ENCODE data around the gene RABGAP1L.

The RABGAP1L gene

DNA sequence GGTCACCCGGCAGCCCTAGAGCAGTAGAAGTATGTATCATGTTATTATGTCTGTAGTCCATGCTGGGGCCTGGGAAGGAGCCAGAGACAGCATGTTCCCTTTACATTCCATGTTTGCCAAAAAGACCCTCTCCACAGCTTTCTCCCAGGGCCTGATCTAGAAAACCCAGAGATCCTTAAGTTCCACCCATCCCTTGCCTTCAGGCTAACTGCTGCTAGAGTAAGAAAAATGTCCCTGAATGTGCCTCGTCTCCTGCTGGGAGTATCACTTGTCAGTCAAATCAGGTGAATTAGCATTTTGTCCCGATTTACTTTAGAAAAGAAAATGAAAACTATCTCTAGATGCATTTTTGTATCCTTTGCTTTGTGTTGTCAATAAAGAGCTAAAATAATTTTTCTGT, 877.2 kb downstream of the RABGAP1L start:
- no peaks in the 10 kb centered on the region for H3K9me3 ChIP-seq (ENCODE audit: insufficient read depth, low read length)
- no peaks in the 10 kb centered on the region for H3F3A ChIP-seq (ENCODE audit: insufficient read depth)
- no peak overlapping the region for H3K4me3 ChIP-seq (ENCODE audit: insufficient read depth, low read length, poor library complexity, severe bottlenecking)
- no peak overlapping the region for H2AFZ ChIP-seq (ENCODE audit: low read depth, low read length, severe bottlenecking)
- TF ChIP-seq, protein P1, sequence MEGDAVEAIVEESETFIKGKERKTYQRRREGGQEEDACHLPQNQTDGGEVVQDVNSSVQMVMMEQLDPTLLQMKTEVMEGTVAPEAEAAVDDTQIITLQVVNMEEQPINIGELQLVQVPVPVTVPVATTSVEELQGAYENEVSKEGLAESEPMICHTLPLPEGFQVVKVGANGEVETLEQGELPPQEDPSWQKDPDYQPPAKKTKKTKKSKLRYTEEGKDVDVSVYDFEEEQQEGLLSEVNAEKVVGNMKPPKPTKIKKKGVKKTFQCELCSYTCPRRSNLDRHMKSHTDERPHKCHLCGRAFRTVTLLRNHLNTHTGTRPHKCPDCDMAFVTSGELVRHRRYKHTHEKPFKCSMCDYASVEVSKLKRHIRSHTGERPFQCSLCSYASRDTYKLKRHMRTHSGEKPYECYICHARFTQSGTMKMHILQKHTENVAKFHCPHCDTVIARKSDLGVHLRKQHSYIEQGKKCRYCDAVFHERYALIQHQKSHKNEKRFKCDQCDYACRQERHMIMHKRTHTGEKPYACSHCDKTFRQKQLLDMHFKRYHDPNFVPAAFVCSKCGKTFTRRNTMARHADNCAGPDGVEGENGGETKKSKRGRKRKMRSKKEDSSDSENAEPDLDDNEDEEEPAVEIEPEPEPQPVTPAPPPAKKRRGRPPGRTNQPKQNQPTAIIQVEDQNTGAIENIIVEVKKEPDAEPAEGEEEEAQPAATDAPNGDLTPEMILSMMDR (IDR thresholded peaks at IDR 0.05; ENCODE audit: insufficient read depth, low read length, poor library complexity, severe bottlenecking): no peak
- no peak for TF ChIP-seq EZH2phosphoT487 (conservative IDR thresholded peaks at IDR 0.05; ENCODE audit: low read length)
- H3K9ac ChIP-seq (ENCODE audit: low read length): no peak overlapping the region
- no peaks in the 10 kb centered on the region for H3K9me2 ChIP-seq (replicated peaks; ENCODE audit: insufficient read depth, low read length)
- no peaks in the 10 kb centered on the region for H4K20me1 ChIP-seq (ENCODE audit: low read depth, low read length)
- H3K27me3 ChIP-seq (ENCODE audit: low read length): no peaks in the 10 kb centered on the region
- H3K36me3 ChIP-seq (ENCODE audit: low read length): no peaks in the 10 kb centered on the region
- H3K27ac ChIP-seq (ENCODE audit: low read depth, low read length): no peak overlapping the region
- no peak overlapping the region for H3K4me2 ChIP-seq (ENCODE audit: low read depth, low read length, poor library complexity, severe bottlenecking)
- no peaks in the 10 kb centered on the region for H3K79me2 ChIP-seq (ENCODE audit: insufficient read depth, low read length)

DNA sequence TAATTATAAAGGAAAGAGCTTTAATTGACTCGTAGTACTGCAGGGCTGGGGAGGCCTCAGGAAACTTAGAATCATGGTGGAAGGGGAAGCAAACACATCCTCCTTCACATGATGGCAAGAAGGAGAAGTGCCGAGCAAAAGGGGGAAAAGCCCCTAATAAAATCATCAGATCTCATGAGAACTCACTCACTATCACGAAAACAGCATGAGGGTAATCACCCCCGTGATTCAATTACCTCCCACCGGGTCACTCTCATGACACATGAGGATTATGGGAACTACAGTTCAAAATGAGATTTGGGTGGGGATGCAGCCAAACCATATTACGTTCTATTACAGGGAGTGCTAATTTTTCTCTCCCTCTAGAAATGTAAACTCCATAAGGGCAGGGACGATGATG, 878.1 kb downstream of the RABGAP1L start:
- Histone ChIP-seq H3K4me2 (ENCODE audit: low read depth, low read length, poor library complexity, severe bottlenecking) (no peak overlapping the region), H3K27ac (ENCODE audit: low read depth, low read length) (no peak overlapping the region), H3K27me3 (ENCODE audit: low read length) (no peaks in the 10 kb centered on the region), H3K36me3 (ENCODE audit: low read length) (no peaks in the 10 kb centered on the region), H3K79me2 (ENCODE audit: insufficient read depth, low read length) (no peaks in the 10 kb centered on the region), H3K4me3 (ENCODE audit: insufficient read depth, low read length, poor library complexity, severe bottlenecking) (no peak overlapping the region), H3K9ac (ENCODE audit: low read length) (no peak overlapping the region), H3F3A (ENCODE audit: insufficient read depth) (no peaks in the 10 kb centered on the region), H2AFZ (ENCODE audit: low read depth, low read length, severe bottlenecking) (no peak overlapping the region), H4K20me1 (ENCODE audit: low read depth, low read length) (no peaks in the 10 kb centered on the region), H3K9me3 (ENCODE audit: insufficient read depth, low read length) (no peaks in the 10 kb centered on the region), H3K9me2 (replicated peaks; ENCODE audit: insufficient read depth, low read length) (no peaks in the 10 kb centered on the region)
- TF ChIP-seq, protein P1 (IDR thresholded peaks at IDR 0.05; ENCODE audit: insufficient read depth, low read length, poor library complexity, severe bottlenecking): no peak
- TF ChIP-seq EZH2phosphoT487 (conservative IDR thresholded peaks at IDR 0.05; ENCODE audit: low read length): no peak

DNA sequence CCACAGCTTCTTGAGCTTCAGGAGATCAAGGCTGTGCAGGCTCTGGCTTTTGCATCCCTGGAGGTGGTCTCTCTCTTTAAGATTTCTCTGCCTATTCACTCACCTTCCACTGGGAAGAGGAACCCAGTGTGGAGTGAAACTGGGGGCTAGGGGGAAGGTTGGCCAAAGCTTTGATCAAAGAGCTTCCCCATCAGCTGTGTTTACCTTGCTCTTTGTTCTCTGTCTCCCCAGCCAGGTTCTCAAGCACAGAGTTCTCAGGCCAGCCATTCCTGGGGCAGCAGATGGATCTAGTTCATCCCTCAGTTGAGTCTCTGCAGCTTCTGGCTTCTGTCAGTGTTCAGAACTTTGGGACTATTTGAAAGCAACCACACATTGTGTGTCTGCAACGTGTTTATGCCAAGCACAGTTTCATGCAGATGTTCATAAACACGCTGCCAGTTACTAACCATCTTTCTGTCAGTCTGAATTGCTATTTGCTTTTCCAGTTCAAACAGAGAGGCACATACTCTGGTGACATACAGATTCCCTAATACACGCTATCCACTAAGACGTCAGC, 881.1 kb downstream of the RABGAP1L start:
- Histone ChIP-seq H3K9me3 (ENCODE audit: insufficient read depth, low read length) (no peaks in the 10 kb centered on the region), H3K27ac (ENCODE audit: low read depth, low read length) (no peak overlapping the region), H2AFZ (ENCODE audit: low read depth, low read length, severe bottlenecking) (no peak overlapping the region), H3K27me3 (ENCODE audit: low read length) (no peaks in the 10 kb centered on the region), H3K36me3 (ENCODE audit: low read length) (no peaks in the 10 kb centered on the region), H4K20me1 (ENCODE audit: low read depth, low read length) (no peaks in the 10 kb centered on the region), H3F3A (ENCODE audit: insufficient read depth) (no peaks in the 10 kb centered on the region), H3K4me2 (ENCODE audit: low read depth, low read length, poor library complexity, severe bottlenecking) (no peak overlapping the region), H3K9ac (ENCODE audit: low read length) (no peak overlapping the region), H3K4me3 (ENCODE audit: insufficient read depth, low read length, poor library complexity, severe bottlenecking) (no peak overlapping the region), H3K9me2 (replicated peaks; ENCODE audit: insufficient read depth, low read length) (no peaks in the 10 kb centered on the region), H3K79me2 (ENCODE audit: insufficient read depth, low read length) (no peaks in the 10 kb centered on the region)
- TF ChIP-seq, protein P1 (IDR thresholded peaks at IDR 0.05; ENCODE audit: insufficient read depth, low read length, poor library complexity, severe bottlenecking): no peak
- TF ChIP-seq EZH2phosphoT487 (conservative IDR thresholded peaks at IDR 0.05; ENCODE audit: low read length): no peak
